K562 (cell line): ENCODE measurements around the gene ATXN7L1.

ENCODE experiments used
- CBFA2T2 ChIP-seq: fragments of 450-650 bp; conservative IDR thresholded peaks from 2 replicates; pipeline ENCODE4 v1.6.1; 2017; ENCODE audit warnings: mild to moderate bottlenecking
- JUN ChIP-seq, 2 experiments: sonication (generic) in 1 of 2; formaldehyde crosslinking in 1 of 2; IDR thresholded peaks; 2 replicates each; pipeline versions ENCODE4 v1.6.1 to v1.8.0; 2012 to 2022; ENCODE audit warnings: borderline replicate concordance in 2 of 2, mild to moderate bottlenecking in 2 of 2, improper control_type of control experiment in 1 of 2, low read depth in 1 of 2, low read length in 1 of 2, missing genetic modification reagents in 1 of 2
- NCOR1 ChIP-seq: fragments of 450-650 bp; IDR thresholded peaks from 2 replicates; pipeline ENCODE4 v1.6.1; 2016; ENCODE audit warnings: mild to moderate bottlenecking, moderate library complexity
- POLR2AphosphoS5 ChIP-seq: IDR thresholded peaks from 2 replicates; pipeline ENCODE4 v1.6.1; 2011; ENCODE audit warnings: mild to moderate bottlenecking, low read depth, low read length, moderate library complexity; ENCODE audit not compliant: control insufficient read depth, insufficient read depth
- ZNF589 ChIP-seq: fragments of 200-800 bp; sonication (Bioruptor generic); IDR thresholded peaks from 2 replicates; pipeline ENCODE4 v1.6.1; 2016; ENCODE audit warnings: low read depth, missing genetic modification characterization, missing compliant biosample characterization

- TF ChIP-seq ZNF589 (CRISPR knock-in tag) (no peak), CBFA2T2 (no peak), POLR2AphosphoS5 (no peak), JUN (IDR thresholded peaks at IDR 0.05; ENCODE audit: borderline replicate concordance, low read depth, low read length) (no peak), JUN (CRISPR knock-in tag; IDR thresholded peaks at IDR 0.05; ENCODE audit: borderline replicate concordance) (no peak), NCOR1 (no peak)
Measured at GRCh38 chr7:105775580-105775979, 100.8 kb downstream of the ATXN7L1 start.
